Keratinocyte (primary cell): ENCODE data around the gene DALRD3. TPM values are rescaled to one million over a fixed set of nuclear protein-coding genes. Genes with fewer than 3 reads are reported as not detected.

ENCODE experiments used
- DNase-seq: peaks from one replicate; pipeline ENCODE4 v3.0.0-alpha.2; 2011; ENCODE audit warnings: low read depth, missing footprints, low spot score
- FAIRE-seq: peaks from 2 replicates; lab custom pipeline; 2011; peaks lifted over from hg19 to GRCh38; lab: Jason Lieb, UNC
- H2AFZ ChIP-seq: 2 replicates; pipeline ENCODE4 v1.6.0; 2012; ENCODE audit warnings: low read length, control low read depth, inconsistent platforms; ENCODE audit not compliant: control insufficient read depth
- H3K27ac ChIP-seq: 2 replicates; pipeline ENCODE4 v1.5.1; 2011; ENCODE audit warnings: low read length; ENCODE audit not compliant: control insufficient read depth, insufficient read depth
- H3K27me3 ChIP-seq: 3 replicates; pipeline ENCODE4 v1.6.0; 2011; ENCODE audit warnings: low read length; ENCODE audit not compliant: control insufficient read depth, insufficient read depth; ENCODE audit errors: extremely low read depth
- H3K36me3 ChIP-seq, 2 experiments: 2 replicates in 1 of 2; 3 replicates in 1 of 2; pipeline ENCODE4 v1.5.1; 2011; ENCODE audit warnings: low read length in 2 of 2, mild to moderate bottlenecking in 1 of 2; ENCODE audit not compliant: control insufficient read depth in 2 of 2, insufficient read depth in 2 of 2; ENCODE audit errors: extremely low read depth in 1 of 2
- H3K4me1 ChIP-seq: 3 replicates; pipeline ENCODE4 v1.5.1; 2011; ENCODE audit warnings: low read length; ENCODE audit not compliant: control insufficient read depth, insufficient read depth; ENCODE audit errors: extremely low read depth
- H3K4me2 ChIP-seq: 3 replicates; pipeline ENCODE4 v1.6.0; 2011; ENCODE audit warnings: low read depth, low read length; ENCODE audit not compliant: control insufficient read depth, insufficient read depth; ENCODE audit errors: extremely low read depth
- H3K4me3 ChIP-seq, 3 experiments: fragments of 200-600 bp in 1 of 3; sonication (generic) in 1 of 3; 2 replicates in 2 of 3; 3 replicates in 1 of 3; pipeline ENCODE4 v1.5.1; 2011 to 2016; ENCODE audit warnings: low read length in 3 of 3, mild to moderate bottlenecking in 3 of 3, control low read depth in 2 of 3, inconsistent platforms in 1 of 3, low read depth in 1 of 3, mixed read lengths in 1 of 3, mixed run types in 1 of 3, moderate library complexity in 1 of 3; ENCODE audit not compliant: control insufficient read depth in 2 of 3, insufficient read depth in 2 of 3; ENCODE audit errors: extremely low read depth in 1 of 3
- H3K79me2 ChIP-seq: 2 replicates; pipeline ENCODE4 v1.6.0; 2012; ENCODE audit warnings: low read length; ENCODE audit not compliant: control insufficient read depth, insufficient read depth
- H3K9ac ChIP-seq: 3 replicates; pipeline ENCODE4 v1.6.0; 2011; ENCODE audit warnings: low read length; ENCODE audit not compliant: control insufficient read depth, insufficient read depth; ENCODE audit errors: extremely low read depth
- H3K9me1 ChIP-seq: 3 replicates; pipeline ENCODE4 v1.6.0; 2011; ENCODE audit warnings: low read length; ENCODE audit not compliant: control insufficient read depth, insufficient read depth; ENCODE audit errors: extremely low read depth
- H3K9me3 ChIP-seq: 2 replicates; pipeline ENCODE4 v1.5.1; 2012; ENCODE audit warnings: low read depth, low read length; ENCODE audit not compliant: control insufficient read depth
- H4K20me1 ChIP-seq: 3 replicates; pipeline ENCODE4 v1.6.0; 2011; ENCODE audit warnings: low read length; ENCODE audit not compliant: control insufficient read depth, insufficient read depth; ENCODE audit errors: extremely low read depth
- EZH2 ChIP-seq: IDR thresholded peaks from one replicate; pipeline ENCODE4 v1.6.1; 2012; ENCODE audit warnings: inconsistent platforms, mild to moderate bottlenecking, low read length, moderate library complexity
- dilution Hi-C: fragments of 300-500 bp; cut with MboI; formaldehyde crosslinking; loops from one replicate; pipeline ENCODE4 v1.7.0; 2020; ENCODE audit warnings: low sequenced_read_pairs; ENCODE audit not compliant: extremely low pct_ligation_motif_present
- polyA plus RNA-seq, 5 experiments: library from polyadenylated mRNA; depleted of rRNA in 3 of 5; stranded (reverse) in 3 of 5; stranded (forward) in 1 of 5; unstranded in 1 of 5; fragments of >200 nt; gene quantifications; 1 replicate in 1 of 5; 2 replicates in 3 of 5; 3 replicates in 1 of 5; pipeline versions ENCODE4 v1.2.1 to v1.2.3, GENCODE V29; 2011 to 2012; ENCODE audit warnings: missing spikeins in 2 of 5, low read depth in 1 of 5, low replicate concordance in 1 of 5
- TF ChIP-seq, protein P1 (sequence below), 3 experiments: IDR thresholded peaks in 1 of 3; conservative IDR thresholded peaks in 1 of 3; optimal IDR thresholded peaks in 1 of 3; 2 replicates in 2 of 3; 3 replicates in 1 of 3; pipeline versions ENCODE3 to v1.5.1; 2011; ENCODE audit warnings: low read length in 3 of 3, mild to moderate bottlenecking in 3 of 3, moderate library complexity in 2 of 3, control low read depth in 1 of 3, inconsistent platforms in 1 of 3; ENCODE audit not compliant: insufficient read depth in 2 of 3; ENCODE audit errors: extremely low read depth in 1 of 3

DALRD3 gene
- polyA plus RNA-seq, 1 donor (not counting 4 experiments of a cell fraction or from before 2014, with no cell fraction given): 33.7 TPM

DNA sequence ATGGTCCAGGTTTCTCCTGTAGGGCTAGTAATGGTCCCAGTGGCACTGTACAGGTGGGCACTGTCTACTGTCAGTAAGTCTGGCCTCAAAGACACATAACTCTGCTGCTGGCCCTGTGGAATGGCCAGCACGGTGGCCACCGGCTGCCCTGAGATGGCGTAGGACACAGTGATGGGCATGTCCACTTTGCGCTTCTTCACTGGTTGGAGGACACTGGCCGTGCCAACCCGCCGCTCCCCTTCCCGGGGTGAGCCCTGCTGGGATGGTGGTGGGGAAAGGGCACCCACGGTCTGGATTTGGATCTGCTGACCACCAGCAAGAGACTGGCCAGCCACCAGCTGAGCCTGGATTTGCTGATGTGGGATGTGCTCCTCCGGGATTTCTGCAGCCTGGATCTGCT is 38.9 kb upstream of the DALRD3 start:
- Histone ChIP-seq H3K9me1 (no peaks in the 10 kb centered on the region), H4K20me1 (no peaks in the 10 kb centered on the region), H3K27ac (no peak overlapping the region), H3K4me2 (no peak overlapping the region), H2AFZ (no peak overlapping the region), H3K9ac (no peak overlapping the region), H3K4me3 (no peak overlapping the region), H3K79me2 (peaks cover 5% of the 10 kb centered on the region), H3K36me3 (peaks cover 22 to 34% of the 10 kb centered on the region in 2 experiments), H3K27me3 (no peaks in the 10 kb centered on the region), H3K9me3 (no peaks in the 10 kb centered on the region), H3K4me1 (no peaks in the 10 kb centered on the region)
- FAIRE-seq: no peak
- dilution Hi-C loops: no loop called here
- no peak for TF ChIP-seq EZH2
- TF ChIP-seq, protein P1, sequence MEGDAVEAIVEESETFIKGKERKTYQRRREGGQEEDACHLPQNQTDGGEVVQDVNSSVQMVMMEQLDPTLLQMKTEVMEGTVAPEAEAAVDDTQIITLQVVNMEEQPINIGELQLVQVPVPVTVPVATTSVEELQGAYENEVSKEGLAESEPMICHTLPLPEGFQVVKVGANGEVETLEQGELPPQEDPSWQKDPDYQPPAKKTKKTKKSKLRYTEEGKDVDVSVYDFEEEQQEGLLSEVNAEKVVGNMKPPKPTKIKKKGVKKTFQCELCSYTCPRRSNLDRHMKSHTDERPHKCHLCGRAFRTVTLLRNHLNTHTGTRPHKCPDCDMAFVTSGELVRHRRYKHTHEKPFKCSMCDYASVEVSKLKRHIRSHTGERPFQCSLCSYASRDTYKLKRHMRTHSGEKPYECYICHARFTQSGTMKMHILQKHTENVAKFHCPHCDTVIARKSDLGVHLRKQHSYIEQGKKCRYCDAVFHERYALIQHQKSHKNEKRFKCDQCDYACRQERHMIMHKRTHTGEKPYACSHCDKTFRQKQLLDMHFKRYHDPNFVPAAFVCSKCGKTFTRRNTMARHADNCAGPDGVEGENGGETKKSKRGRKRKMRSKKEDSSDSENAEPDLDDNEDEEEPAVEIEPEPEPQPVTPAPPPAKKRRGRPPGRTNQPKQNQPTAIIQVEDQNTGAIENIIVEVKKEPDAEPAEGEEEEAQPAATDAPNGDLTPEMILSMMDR (optimal IDR thresholded peaks at IDR 0.05 in 1 of 3, IDR thresholded peaks at IDR 0.05 in 1 of 3, conservative IDR thresholded peaks at IDR 0.05 in 1 of 3; ENCODE audit: extremely low read depth in 1 of 3, insufficient read depth in 2 of 3, low read length in 3 of 3): no peak
- DNase-seq: no peak

DNA sequence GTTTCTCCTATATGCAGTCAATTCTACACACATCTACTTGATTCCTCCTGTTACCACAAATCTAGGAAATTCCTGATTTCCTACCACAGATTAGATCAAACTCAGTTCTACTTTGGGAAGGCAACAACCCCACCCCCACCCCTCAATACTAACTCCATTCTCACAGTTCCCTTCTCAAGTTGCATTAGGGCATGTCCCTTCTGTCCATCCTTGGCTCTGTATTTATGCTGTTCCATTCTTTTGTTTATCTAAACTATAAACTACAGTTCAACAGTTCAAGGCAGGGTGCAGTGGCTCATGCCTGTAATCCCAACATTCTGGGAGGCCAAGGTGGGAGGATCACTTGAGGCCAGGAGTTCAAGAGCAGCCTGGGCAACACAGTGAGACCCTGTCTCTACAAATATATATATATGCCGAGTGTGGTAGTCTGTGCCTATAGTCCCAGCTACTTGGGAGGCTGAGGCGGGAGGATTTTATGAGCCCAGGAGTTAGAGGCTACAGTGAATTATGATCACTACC is 36.0 kb upstream of the DALRD3 start:
- Histone ChIP-seq H3K9ac (no peak overlapping the region), H3K9me1 (peaks cover 3% of the 10 kb centered on the region), H3K4me3 (no peak overlapping the region), H3K4me1 (no peaks in the 10 kb centered on the region), H2AFZ (no peak overlapping the region), H3K27ac (no peak overlapping the region), H3K4me2 (no peak overlapping the region), H3K27me3 (no peaks in the 10 kb centered on the region), H3K79me2 (peaks cover 14% of the 10 kb centered on the region), H4K20me1 (no peaks in the 10 kb centered on the region), H3K36me3 (peaks cover 21 to 33% of the 10 kb centered on the region in 2 experiments), H3K9me3 (no peaks in the 10 kb centered on the region)
- TF ChIP-seq, protein P1 (optimal IDR thresholded peaks at IDR 0.05 in 1 of 3, IDR thresholded peaks at IDR 0.05 in 1 of 3, conservative IDR thresholded peaks at IDR 0.05 in 1 of 3; ENCODE audit: extremely low read depth in 1 of 3, insufficient read depth in 2 of 3, low read length in 3 of 3): no peak
- TF ChIP-seq EZH2: no peak
- no peak for DNase-seq
- dilution Hi-C loops: no loop called here
- FAIRE-seq: no peak
